HPDE6-E6E7 (cell line): ENCODE results near the gene LLCFC1.

Source experiments
- DNase-seq: peaks from one replicate; pipeline ENCODE4 v3.0.0; 2011; ENCODE audit warnings: missing footprints; ENCODE audit errors: extremely low spot score

Gene LLCFC1

DNA sequence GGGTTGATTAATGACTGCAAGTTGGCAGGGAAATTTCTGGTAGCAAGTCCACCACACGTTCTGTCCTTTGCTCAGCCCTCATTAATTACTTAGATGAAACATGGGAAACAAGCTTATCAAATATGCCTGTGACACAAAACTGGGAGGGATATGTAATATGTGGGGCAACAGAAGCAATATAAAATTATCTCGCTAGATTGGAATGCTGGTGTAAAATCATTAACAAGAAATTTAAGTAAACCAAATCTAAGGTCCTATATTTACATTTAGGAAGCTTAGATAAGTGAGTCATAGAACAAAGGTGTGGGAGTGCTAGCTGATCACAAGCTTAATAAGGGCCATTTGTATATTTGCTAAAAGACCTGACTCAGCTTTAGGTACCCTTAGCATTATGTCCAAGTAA, 29.3 kb upstream of the LLCFC1 start:
- DNase-seq = no peak

- no peak for DNase-seq
These were observed 28.8 kb upstream of the LLCFC1 start for GRCh38 chr7:142910481-142910880.

DNA sequence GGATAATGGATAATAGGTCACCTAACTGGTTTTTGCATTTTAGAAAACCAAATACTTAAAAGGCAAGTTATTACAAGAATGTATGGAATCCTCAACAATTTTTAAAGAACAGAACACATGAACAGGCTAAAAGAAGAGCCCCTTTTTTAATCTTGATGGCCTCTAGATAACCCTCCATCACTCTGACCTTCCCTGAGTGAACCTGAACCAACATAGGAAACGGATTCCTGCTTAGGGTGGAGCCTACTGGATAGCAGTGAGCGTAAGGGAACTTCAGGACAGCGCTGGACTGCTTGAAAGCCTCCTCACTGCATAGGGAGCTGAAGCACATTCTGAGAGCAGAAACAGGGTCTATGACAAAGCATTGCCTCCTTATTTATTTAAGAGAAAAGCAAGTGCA, 26.2 kb upstream of the LLCFC1 start:
- no peak for DNase-seq

DNA sequence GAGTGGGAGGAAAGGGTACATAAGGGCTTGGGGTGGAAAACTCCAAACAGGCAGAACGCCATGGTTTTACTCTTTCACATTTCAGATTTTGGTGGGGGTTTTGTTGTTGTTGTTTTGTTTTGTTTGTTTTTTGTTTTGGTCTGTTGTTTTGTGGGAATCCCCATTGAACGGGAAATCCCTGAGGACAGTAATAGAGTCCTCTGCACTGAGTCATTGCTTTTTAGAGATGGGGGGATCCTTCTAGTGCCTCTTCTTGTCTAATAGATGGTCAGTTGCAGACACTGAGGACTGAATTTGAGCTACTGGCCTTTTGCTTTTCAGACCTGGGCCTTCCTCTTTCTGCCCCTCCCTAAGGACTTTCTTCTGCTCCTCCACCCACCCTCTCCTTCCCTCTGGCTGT, 25.7 kb upstream of the LLCFC1 start:
- no peak for DNase-seq

DNA sequence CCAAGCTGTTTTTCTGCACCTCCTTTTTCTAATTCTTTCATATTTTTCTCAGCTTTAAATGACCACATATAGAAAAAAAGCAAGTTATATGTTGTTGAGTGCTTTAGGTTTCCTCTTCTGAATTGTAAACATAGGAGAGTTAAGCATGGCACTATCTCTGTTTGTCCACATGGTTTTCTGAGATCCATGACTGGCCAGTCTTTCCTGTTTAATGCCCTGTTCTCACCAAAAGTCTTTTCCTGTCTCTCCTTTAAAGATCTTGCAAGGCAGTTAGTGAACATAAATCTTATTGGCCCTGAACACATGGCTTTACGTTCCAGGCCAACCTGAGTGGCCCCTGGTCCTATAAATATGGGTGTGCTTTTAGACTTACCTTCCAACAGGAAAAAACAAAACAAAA, 25.2 kb upstream of the LLCFC1 start:
- DNase-seq = no peak

GRCh38 chr7:142915315-142915714, 24.0 kb upstream of the LLCFC1 start:
- DNase-seq = no peak

GRCh38 chr7:142916508-142916907, 22.8 kb upstream of the LLCFC1 start:
- DNase-seq = no peak

DNA sequence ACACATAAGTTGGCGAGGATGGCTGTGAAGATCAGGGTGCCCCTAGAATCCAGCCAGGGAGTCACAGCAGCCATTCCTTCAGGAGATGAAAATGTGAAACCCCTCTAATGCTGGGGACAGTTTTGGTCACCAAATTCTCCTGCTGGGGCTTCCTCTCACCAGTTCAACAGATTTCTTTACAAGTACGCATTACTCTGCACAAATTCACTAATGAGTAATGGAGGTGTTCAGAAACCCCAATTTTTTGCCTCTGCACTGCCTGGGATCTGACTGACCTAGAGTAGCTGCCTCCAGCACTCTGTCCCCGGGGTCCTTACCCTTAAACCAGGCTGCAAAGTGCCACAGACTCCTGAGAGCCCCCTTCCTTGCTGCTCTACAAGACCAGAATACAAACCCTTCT, 21.8 kb upstream of the LLCFC1 start:
- DNase-seq = no peak

DNA sequence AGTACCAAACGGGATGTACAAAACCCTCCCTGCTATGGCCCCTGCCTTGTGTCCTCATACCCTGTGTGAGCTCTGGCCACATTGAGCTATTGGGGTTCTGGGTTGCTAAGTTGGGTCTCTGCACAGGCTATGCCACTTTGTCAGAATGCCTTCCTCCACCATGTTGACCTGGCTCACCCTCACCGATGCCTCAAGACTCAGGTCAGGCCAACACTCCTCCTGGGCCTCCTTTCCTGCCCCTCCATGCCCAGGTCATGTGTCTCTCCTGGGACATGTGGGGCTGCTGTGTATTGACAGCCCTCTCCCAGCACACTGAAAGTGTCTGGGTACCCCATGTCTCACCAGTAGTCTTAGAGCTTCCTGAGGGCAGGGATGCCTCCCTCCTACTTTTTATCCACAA, 20.4 kb upstream of the LLCFC1 start:
- DNase-seq = no peak

DNA sequence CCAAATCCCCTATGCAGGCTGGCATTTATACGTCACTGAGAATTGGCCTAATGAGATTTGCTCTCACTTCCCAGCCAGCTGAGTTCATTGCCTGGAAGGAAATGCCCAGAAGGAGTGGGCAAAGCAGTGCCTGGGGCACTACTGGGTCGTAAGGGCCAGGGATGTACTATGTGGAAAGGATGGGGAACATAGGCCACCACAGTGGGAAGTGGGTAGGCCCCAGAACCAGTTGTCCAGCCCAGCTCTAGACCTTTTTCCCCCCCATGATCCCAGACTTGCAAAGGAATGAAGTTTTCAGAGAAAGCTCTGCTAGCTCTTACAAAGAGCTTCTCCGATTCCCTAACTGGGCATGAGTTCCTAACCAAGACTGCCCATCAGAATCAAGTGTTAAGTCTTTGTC, 19.6 kb upstream of the LLCFC1 start:
- no peak for DNase-seq

- DNase-seq = no peak
These were observed 15.9 kb upstream of the LLCFC1 start for GRCh38 chr7:142923391-142923790.

DNA sequence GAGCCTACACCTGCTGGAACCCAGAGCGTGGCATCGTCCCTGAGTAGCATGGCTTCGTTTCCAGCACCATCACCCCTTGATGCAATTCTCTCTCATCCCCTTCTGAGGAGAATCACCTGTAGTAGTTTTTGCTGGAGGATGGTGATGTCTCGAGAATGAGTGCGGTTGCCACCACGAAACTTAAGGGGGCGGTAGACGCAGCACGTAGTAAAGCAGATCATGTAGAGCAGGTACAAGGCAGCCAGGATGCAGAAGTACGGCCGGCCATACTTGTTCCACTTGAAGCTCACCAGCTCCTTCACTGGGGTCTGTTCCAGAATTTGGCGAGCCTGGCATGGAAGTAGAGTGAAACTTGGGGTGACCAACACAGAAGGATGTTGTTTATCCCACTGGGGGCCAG, 13.9 kb upstream of the LLCFC1 start:
- DNase-seq = no peak

GRCh38 chr7:142927085-142927745, 12.1 kb upstream of the LLCFC1 start:
- no peak for DNase-seq

GRCh38 chr7:142927949-142928348, 11.3 kb upstream of the LLCFC1 start:
- no peak for DNase-seq

DNA sequence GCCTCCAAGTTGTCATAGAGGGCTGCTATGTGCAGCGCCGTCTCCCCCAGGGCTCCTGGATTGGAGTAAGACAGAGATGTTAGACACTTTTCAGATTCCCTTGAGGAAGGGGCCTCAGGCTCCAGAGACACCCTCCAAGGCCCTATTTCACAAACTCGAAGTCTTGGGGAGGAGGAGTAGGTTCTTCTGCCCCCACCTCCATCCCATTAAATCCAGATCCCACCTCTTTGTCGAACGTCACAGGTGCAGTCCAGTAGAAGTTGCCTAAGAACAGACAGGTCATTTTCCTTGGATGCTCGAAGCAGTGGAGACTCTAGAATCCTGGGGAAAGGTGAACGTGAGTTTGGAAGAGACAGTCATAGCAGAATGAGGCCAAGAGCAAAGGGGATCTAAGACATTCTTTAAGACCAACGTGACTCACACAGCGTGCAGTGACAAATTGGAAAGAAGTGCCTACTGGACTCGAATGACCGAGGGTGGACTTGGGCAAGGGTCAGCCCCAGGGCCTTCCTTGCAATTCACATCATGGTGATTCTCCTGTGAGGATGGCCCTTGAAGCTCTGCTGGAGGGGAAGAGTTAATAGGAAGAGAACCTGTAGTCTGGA, 9.1 kb upstream of the LLCFC1 start:
- DNase-seq = no peak

GRCh38 chr7:142932386-142933091, 6.7 kb upstream of the LLCFC1 start:
- DNase-seq = no peak

GRCh38 chr7:142933092-142933475, 6.2 kb upstream of the LLCFC1 start:
- DNase-seq = no peak

DNA sequence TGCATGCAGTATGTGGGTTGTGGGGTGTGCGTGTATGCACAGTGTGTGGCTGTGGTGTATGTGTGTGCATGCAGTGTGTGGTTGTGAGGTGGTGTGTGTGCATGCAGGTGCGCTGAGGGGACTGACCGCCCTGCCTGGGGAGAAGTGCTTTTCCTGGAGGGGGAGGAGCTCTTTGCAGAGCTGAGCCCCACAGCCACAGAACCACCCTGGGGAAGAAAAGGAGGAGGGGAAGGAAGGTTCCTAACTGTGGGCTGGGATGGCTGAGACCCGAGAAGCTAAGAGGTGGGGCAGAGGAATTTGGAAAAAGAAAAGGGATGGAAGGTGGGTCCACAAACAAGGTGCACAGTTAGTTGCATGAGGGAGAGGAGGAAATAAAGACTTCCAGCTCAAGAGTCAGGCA, 5.7 kb upstream of the LLCFC1 start, which contains the start of gene TRPV5:
TSS of gene TRPV5 (minus strand) at position 123 of the 400 bp plus-strand sequence. CDS start 287 bp downstream, outside the sequence.
- no peak for DNase-seq

DNA sequence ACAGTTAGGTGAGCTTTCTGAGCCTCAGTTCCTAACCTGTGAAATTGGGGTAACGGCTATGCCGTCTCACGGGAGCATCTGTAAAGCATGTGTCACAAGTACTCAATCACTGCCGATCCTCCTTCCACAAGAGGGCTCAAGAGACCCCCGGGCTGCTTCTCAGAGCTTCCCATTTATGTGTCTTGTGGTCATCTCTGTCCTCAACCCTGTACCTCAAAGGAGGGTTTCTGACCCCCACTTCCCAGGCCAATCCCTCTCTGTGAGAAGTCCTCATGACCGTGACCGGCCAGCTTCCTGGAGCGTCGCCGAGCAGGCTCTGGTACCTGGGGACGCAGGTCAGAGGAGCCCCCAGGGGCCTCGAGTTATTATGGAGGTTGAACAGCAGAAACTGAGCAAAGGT, 5.2 kb upstream of the LLCFC1 start:
- no peak for DNase-seq

- DNase-seq = no peak
These were observed 3.2 kb upstream of the LLCFC1 start for GRCh38 chr7:142935941-142936565.

DNA sequence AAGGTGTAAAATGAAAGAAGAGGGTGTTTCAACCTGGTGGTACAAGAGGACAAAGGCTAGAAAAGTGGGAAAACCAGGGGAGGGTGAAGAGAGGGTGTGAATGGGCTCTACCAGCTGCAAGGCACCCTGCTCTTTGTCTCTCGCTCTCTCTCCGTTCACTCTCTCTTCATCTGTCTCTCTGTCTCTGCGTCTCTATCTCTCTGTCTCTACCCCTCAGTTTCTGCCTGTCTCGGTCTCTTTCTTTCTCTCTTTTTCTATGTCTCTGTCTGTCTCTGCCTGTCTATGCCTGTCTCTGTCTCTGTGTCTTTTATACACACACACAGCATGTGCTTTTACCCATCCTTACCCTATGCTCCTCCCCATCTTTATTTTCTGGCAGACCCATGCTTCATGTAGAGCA, 673 bp upstream of the LLCFC1 start:
- DNase-seq = no peak

DNA sequence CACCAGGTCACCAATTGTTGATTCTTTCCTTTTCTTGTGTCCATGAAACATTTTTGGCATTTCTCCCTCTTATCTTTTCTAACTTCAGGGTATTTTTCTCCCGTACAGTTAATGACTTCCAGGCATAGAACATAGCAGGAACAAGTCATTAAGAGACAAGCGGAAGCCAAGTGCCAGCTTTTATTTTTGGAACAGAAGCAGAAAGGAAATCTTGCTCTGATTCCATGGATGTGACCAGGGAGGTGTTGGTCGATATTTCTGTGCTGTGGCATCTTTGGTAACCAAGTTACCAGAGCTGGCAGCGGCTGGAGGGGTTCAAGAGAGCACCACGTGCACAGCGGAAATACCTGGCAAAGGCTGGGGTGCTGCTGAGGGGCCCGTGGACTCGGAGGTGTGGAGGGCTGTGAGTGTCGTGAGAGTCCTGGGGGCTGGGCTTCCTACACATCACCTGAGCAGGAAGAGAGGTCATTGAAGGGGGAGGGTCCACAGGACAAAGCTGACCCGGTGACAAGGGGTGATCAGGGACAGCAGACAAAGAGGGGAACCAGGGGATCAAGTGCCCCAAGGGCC, 1.8 kb downstream of the LLCFC1 start:
- no peak for DNase-seq
